ENCODE measurements around the gene EFL1. TPM values are rescaled to one million over a fixed set of nuclear protein-coding genes. Genes with fewer than 3 reads are reported as not detected.

EFL1 gene
- total RNA-seq, 2 experiments from 2014 or later = 23.7 to 25.6 TPM

DNA sequence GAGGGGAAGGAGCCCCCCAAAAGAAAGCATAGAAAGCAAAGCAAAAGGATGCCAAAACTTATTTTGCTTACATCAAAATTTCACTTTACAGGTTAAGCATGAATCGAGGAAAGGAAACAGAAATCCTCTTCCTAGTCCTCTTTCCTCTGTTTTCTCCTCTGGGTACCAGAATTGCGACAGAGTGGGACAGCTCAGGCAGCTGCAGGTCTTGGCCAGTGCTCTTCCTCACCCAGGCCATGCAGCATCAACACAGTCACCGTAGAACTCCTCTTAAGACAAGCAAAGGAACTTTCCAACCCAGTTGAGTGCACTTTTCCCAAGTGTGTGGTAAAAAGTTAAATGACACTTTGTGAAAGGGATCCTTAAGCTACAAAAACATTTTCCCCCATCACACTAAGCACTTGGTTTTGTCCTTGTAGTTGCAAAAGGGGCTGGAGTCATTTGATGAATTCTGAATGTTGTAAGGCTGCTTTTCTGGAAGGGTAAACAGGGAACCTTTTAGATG is 170.8 kb downstream of the EFL1 start:
- POLR2A ChIA-PET = no interaction called here

DNA sequence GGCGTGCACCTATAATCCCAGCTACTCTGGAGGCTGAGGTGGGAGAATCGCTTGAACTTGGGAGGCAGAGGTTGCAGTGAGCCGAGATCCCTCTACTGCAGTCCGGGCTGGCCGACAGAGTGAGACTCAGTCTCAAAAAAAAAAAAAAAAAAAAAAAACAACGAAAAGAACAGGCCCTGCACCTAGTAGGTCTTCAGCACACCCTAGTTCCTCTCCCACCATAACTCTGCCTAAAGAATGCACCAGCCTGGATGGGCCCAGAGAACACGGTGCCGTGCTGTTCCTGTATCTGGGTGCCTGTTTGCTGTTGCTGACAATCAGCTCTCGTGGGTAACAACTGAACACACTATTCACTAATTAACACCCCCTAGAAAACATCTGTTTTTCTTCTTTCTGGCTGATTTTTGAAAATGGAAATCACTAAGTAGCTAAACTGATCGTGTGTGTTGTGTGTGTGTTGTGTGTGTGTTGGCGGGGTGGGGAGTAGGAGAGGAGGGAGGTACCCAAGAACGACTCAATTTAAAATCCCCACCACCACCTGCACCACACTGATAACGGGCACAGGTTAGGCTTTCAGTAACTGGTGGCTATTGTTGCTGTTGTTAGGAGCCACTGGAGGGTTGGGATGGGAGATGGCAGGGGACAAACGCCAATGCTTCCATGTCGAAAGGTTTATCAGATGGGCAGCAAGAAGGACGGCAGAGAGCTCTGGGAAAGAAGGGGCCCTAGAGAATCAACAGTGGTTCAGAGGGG is 176.1 kb downstream of the EFL1 start:
- Mint-ChIP-seq H3K4me1 (ENCODE audit: low read depth) (no peaks in the 10 kb centered on the region), H3K27me3 (no peaks in the 10 kb centered on the region), H3K9me3 (no peaks in the 10 kb centered on the region), H3K27ac (no peak overlapping the region), H3K4me3 (no peak overlapping the region), H3K36me3 (ENCODE audit: low read depth) (no peaks in the 10 kb centered on the region)
- intact Hi-C loops (cut with micrococcal nuclease) = no loop called here
- TF ChIP-seq, protein P1, sequence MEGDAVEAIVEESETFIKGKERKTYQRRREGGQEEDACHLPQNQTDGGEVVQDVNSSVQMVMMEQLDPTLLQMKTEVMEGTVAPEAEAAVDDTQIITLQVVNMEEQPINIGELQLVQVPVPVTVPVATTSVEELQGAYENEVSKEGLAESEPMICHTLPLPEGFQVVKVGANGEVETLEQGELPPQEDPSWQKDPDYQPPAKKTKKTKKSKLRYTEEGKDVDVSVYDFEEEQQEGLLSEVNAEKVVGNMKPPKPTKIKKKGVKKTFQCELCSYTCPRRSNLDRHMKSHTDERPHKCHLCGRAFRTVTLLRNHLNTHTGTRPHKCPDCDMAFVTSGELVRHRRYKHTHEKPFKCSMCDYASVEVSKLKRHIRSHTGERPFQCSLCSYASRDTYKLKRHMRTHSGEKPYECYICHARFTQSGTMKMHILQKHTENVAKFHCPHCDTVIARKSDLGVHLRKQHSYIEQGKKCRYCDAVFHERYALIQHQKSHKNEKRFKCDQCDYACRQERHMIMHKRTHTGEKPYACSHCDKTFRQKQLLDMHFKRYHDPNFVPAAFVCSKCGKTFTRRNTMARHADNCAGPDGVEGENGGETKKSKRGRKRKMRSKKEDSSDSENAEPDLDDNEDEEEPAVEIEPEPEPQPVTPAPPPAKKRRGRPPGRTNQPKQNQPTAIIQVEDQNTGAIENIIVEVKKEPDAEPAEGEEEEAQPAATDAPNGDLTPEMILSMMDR (IDR thresholded peaks at IDR 0.05) = no peak
- ATAC-seq (no peak), DNase-seq (no peak)
- POLR2A ChIA-PET = no interaction called here
- CTCF ChIA-PET = interaction anchor here (0.7 kb wide), 1 partner anchor 54 kb away, joined by 3 read pairs; no protein-coding TSS in a partner anchor

More for the DNA sequence above, 170.8 kb downstream of the EFL1 start:
- no peaks in the 10 kb centered on the region for H3K36me3 Mint-ChIP-seq (ENCODE audit: low read depth)
- H3K27me3 Mint-ChIP-seq = no peaks in the 10 kb centered on the region
- CTCF ChIA-PET = no interaction called here
- no peaks in the 10 kb centered on the region for H3K9me3 Mint-ChIP-seq
- H3K27ac Mint-ChIP-seq = no peak overlapping the region
- no peaks in the 10 kb centered on the region for H3K4me1 Mint-ChIP-seq (ENCODE audit: low read depth)
- DNase-seq = no peak
- intact Hi-C loops (cut with micrococcal nuclease) = no loop called here
- ATAC-seq = no peak
- H3K4me3 Mint-ChIP-seq = no peak overlapping the region
- TF ChIP-seq, protein P1 (IDR thresholded peaks at IDR 0.05) = no peak

DNA sequence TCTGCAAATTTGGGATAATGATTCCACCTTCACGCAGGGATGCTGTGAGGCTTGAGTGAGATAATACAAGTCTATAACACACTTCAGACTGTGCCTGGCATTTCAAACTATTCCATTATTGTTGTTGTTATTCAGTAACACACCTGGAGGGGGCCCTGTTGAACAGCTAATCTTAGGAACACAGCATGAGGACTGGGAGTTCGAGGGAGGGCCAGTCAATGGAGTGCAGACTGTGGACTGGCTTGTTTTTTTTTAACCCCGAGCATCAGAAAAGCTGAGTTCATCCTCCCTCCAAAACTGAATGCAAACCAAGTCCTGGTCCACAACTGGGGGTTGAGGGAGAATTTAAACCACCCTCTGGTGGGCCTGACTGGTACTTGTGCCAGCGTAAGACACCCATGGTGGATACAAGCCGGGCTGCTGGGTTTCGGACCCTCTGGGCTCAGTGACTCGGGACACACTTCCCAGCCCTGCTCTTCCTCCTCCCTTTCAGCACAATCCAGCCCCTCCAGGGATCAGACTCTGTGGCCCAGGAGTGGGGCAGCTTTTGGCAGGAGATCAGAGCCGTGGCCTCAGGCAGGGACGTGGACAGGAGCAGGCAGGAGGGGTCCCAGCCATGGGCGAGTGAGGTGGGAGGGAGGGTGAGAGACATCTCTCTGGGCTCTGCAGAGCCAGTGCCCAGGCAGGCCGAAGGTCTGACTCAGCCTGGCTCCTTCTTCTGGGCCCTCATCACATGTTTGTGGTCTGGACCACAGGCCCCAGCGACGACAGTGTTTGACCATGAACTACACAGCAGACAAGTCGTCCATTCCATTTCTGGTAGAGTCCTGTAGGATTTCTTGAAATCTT is 180.4 kb downstream of the EFL1 start:
- no peak for DNase-seq
- Mint-ChIP-seq H3K9me3 (no peaks in the 10 kb centered on the region), H3K4me3 (no peak overlapping the region), H3K27me3 (peaks cover 5% of the 10 kb centered on the region), H3K4me1 (ENCODE audit: low read depth) (no peaks in the 10 kb centered on the region), H3K27ac (no peak overlapping the region), H3K36me3 (ENCODE audit: low read depth) (no peaks in the 10 kb centered on the region)
- ATAC-seq = no peak
- CTCF ChIA-PET = interaction anchor here (0.6 kb wide), 1 partner anchor 595 kb away, joined by 3 read pairs; no protein-coding TSS in a partner anchor
- POLR2A ChIA-PET = no interaction called here
- TF ChIP-seq, protein P1 (IDR thresholded peaks at IDR 0.05) = no peak
- intact Hi-C loops (cut with micrococcal nuclease) = no loop called here

DNA sequence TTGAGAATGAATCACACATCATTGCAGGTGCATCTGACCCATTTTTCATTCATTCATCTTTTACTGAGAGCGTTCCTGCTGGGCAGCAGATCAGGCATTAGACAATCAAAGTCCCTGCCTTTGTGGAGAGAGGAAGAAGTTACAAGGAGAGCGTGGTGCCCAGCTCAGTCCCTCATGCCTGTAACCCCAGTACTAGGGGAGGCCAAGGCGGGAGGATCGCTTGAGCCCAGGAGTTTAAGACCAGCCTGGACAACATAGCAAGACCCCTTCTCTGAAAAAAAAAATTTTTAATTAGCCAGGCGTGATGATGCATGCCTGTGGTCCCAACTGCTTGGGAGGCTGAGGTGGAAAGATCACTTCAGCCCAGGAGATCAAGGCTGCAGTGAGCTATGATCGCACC is 181.8 kb downstream of the EFL1 start:
- intact Hi-C loops (cut with micrococcal nuclease) = no loop called here
- H3K27me3 Mint-ChIP-seq = peaks cover 5% of the 10 kb centered on the region
- CTCF ChIA-PET = no interaction called here
- TF ChIP-seq, protein P1 (IDR thresholded peaks at IDR 0.05) = no peak
- POLR2A ChIA-PET = no interaction called here
- no peaks in the 10 kb centered on the region for H3K36me3 Mint-ChIP-seq (ENCODE audit: low read depth)
- no peaks in the 10 kb centered on the region for H3K9me3 Mint-ChIP-seq
- DNase-seq (no peak), ATAC-seq (no peak)
- H3K4me3 Mint-ChIP-seq = no peak overlapping the region
- H3K27ac Mint-ChIP-seq = no peak overlapping the region
- no peaks in the 10 kb centered on the region for H3K4me1 Mint-ChIP-seq (ENCODE audit: low read depth)

Other genes starting within 250 kb of the EFL1 start
- under 1 TPM; 0.69 to 0.99 TPM for gene MEX3B, start 216.7 kb downstream of the EFL1 start, total RNA-seq
- 1 to 10 TPM; 1.1 to 2.8 TPM for gene SAXO2, start 84 bp upstream of the EFL1 start, total RNA-seq
- gene GOLGA6L10, start 86.7 kb upstream of the EFL1 start, total RNA-seq = 1 to 10 TPM; 2.5 to 3.0 TPM
- gene GOLGA6L9, start 167.1 kb upstream of the EFL1 start, total RNA-seq = 1 to 10 TPM; 3.8 to 3.9 TPM